Psoas muscle (tissue), 8 donors: ENCODE data around the gene MRPL50. TPM values are rescaled to one million over a fixed set of nuclear protein-coding genes. Genes with fewer than 3 reads are reported as not detected.
"Not testable (repeated sequence)": the region's sequence is repeated elsewhere in the genome, so short reads cannot be mapped to it uniquely, and the experiment has no call there.

ENCODE experiments used
- ATAC-seq, 4 donors: fragments of 200-7000 bp; cut with Tn5 transposase; one replicate each; pipeline ENCODE4 v1.9.1; 2020; ENCODE audit warnings: moderate library complexity in 3 of 4, mild to moderate bottlenecking in 2 of 4
- DNase-seq, 2 donors: peaks; one replicate each; pipeline ENCODE4 v3.0.0-alpha.2; 2020
- H3K27ac ChIP-seq: fragments of 200-600 bp; one replicate; pipeline ENCODE4 v1.8.0; 2022
- H3K27me3 ChIP-seq, 3 donors: fragments of 200-600 bp in 1 of 3; one replicate each; pipeline versions ENCODE4 v1.6.1 to v1.8.0; 2013 to 2022; ENCODE audit warnings: low read length in 2 of 3, mild to moderate bottlenecking in 2 of 3, moderate library complexity in 1 of 3; ENCODE audit not compliant: insufficient read depth in 3 of 3
- H3K36me3 ChIP-seq, 2 donors: fragments of 200-600 bp in 1 of 2; one replicate each; pipeline versions ENCODE4 v1.6.1 to v1.8.0; 2013 to 2022; ENCODE audit warnings: low read depth in 1 of 2, mild to moderate bottlenecking in 1 of 2, moderate library complexity in 1 of 2; ENCODE audit not compliant: insufficient read depth in 1 of 2
- H3K4me1 ChIP-seq: fragments of 200-600 bp; one replicate; pipeline ENCODE4 v1.8.0; 2022
- H3K4me3 ChIP-seq: fragments of 200-600 bp; one replicate; pipeline ENCODE4 v1.8.0; 2022; ENCODE audit warnings: mild to moderate bottlenecking
- H3K9me3 ChIP-seq: fragments of 200-600 bp; one replicate; pipeline ENCODE4 v1.8.0; 2022
- WGBS, 3 donors: extraction: QIAGEN DNeasy Blood & Tissue Kit; methylation state at CpG; one replicate each; pipeline versions ENCODE4 v1.1.6 to v1.1.7; 2013; 5-methylcytosine and 5-hydroxymethylcytosine counted together
- intact Hi-C, 2 donors: fragments of 100-400 bp; cut with DNase I; formaldehyde crosslinking; loops; one replicate each; pipeline versions ENCODE4 v1.11.0 to v1.14.2; 2022
- polyA plus RNA-seq, 3 donors: library from polyadenylated mRNA; stranded (reverse); fragments of 200-250 nt; gene quantifications; one replicate each; pipeline ENCODE4 v1.2.3, GENCODE V29; 2013
- total RNA-seq, 4 donors: library from RNA; stranded (reverse); fragmentation: NEBNext Ultra II Directional in 2 of 4; extraction: Animal tissue kit (Norgen Biotek cat#: 25700) in 2 of 4; gene quantifications; one replicate each; pipeline versions ENCODE4 v1.2.1 to v1.2.4, GENCODE V29; 2021 to 2023
- TF ChIP-seq, protein P1 (sequence below): fragments of 200-600 bp; IDR thresholded peaks from one replicate; pipeline ENCODE4 v1.8.0; 2022; ENCODE audit warnings: antibody characterized with exemption
- donor health status: healthy with polysubstance abuse.
- donor health status: DM: no; HTN: no; CAD: no; lungs with moderate emphysema.
- donor health status: Bipolar disorder and iron deficiency.
- donor health status: healthy.
- donor health status: DM: yes; HTN: yes; CAD: no.
- donor health status: DM: no; HTN: no; CAD: no.
- donor health status: DM: no; HTN: no; CAD: no.
- donor health status: DM: yes; HTN: yes; CAD: no.

Gene MRPL50
- total and polyA plus RNA-seq, 7 donors = 8.6 to 19.9 (median 12.9) TPM

DNA sequence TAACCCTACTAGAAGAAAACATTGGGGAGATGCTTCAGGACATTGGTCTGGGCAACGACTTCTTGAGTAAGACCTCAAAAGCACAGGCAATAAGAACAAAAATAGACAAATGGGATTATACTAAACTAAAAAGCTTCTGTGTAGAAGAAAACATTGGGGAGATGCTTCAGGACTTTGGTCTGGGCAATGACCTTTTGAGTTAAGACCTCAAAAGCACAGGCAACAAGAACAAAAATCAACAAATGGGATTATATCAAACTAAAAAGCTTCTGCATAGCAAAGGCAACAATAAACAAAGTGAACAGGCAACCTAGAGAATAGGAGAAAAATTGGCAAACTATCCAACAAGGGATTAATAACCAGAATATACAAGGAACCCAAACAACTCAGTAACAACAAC is 3.7 kb downstream of the MRPL50 start:
- H3K4me1 ChIP-seq = peaks cover 27% of the 10 kb centered on the region
- no peak overlapping the region for H3K4me3 ChIP-seq
- DNase-seq (no peak), ATAC-seq (no peak)
- H3K27ac ChIP-seq = no peak overlapping the region
- H3K27me3 ChIP-seq = no peaks in the 10 kb centered on the region
- intact Hi-C loops = loop anchor here in 1 of 2 donors (5.0 to 10.0 kb wide), 2 partner anchors 1042 to 1290 kb away; partner anchors contain the start of gene TEX10
- peaks cover 10% of the 10 kb centered on the region for H3K9me3 ChIP-seq
- 96 to 100% (median 97%) methylated on average over 1 of the region's 1 CpG for WGBS, 3 donors
- H3K36me3 ChIP-seq = peaks cover 0 to 12% of the 10 kb centered on the region in 2 donors
- TF ChIP-seq, protein P1, sequence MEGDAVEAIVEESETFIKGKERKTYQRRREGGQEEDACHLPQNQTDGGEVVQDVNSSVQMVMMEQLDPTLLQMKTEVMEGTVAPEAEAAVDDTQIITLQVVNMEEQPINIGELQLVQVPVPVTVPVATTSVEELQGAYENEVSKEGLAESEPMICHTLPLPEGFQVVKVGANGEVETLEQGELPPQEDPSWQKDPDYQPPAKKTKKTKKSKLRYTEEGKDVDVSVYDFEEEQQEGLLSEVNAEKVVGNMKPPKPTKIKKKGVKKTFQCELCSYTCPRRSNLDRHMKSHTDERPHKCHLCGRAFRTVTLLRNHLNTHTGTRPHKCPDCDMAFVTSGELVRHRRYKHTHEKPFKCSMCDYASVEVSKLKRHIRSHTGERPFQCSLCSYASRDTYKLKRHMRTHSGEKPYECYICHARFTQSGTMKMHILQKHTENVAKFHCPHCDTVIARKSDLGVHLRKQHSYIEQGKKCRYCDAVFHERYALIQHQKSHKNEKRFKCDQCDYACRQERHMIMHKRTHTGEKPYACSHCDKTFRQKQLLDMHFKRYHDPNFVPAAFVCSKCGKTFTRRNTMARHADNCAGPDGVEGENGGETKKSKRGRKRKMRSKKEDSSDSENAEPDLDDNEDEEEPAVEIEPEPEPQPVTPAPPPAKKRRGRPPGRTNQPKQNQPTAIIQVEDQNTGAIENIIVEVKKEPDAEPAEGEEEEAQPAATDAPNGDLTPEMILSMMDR = no peak

DNA sequence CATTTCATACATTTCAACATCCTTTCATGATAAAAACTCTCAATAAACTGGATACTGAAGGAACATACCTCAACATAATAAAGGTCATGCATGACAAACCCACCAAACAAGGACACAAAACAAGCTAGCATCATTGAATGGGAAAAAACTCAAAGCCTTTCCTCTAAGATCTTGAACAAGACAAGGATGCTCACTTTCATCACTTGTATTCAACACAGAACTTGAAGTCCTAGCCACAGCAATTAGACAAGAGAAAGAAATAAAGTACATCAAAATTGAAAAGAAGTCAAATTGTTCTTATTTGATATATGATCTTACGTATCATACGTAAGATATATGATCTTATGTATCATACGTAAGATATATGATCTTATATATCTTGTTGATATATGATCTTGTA is 5.3 kb downstream of the MRPL50 start:
- peaks cover 0 to 28% of the 10 kb centered on the region in 2 donors for H3K36me3 ChIP-seq
- DNase-seq = no peak

DNA sequence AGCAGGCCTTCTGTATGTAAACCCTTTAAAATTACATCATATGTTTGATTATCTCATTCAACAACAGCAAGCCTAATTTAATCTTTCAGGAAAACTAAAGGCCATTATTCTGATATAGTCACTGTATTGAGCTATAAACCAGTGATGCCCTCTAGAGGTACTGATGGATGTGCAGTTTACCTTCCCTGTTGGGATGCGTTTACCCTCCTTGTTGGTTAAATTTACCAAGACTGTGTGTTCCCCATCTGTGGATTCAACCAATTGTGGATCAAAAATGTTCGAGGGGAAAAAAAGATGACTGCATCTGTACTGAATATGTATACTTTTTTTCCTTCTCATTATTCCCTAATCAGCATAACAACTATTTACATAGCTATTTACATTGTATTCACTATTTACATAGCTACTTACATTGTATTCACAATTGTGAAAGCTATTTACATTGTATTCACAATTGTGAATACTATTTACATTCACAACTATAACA is 9.9 kb downstream of the MRPL50 start:
- H3K4me1 ChIP-seq = peaks cover 6% of the 10 kb centered on the region
- H3K27me3 ChIP-seq = no peaks in the 10 kb centered on the region
- WGBS, 3 donors = 84 to 92% (median 85%) methylated on average over 2 of the region's 2 CpGs
- peaks cover 0 to 30% of the 10 kb centered on the region in 2 donors for H3K36me3 ChIP-seq
- H3K4me3 ChIP-seq = no peak overlapping the region
- H3K27ac ChIP-seq = no peak overlapping the region
- H3K9me3 ChIP-seq = peaks cover 11% of the 10 kb centered on the region
- no peak for ATAC-seq
- DNase-seq = no peak
- TF ChIP-seq, protein P1 = no peak
- intact Hi-C loops = no loop called here

More for the DNA sequence above, 5.3 kb downstream of the MRPL50 start:
- TF ChIP-seq, protein P1 = no peak
- Histone ChIP-seq H3K9me3 (peaks cover 10% of the 10 kb centered on the region), H3K27me3 (no peaks in the 10 kb centered on the region), H3K4me1 (peaks cover 22% of the 10 kb centered on the region), H3K4me3 (no peak overlapping the region), H3K27ac (no peak overlapping the region)
- 99% methylated on average over 3 of the region's 3 CpGs for WGBS, 3 donors
- ATAC-seq = no peak
- intact Hi-C loops = loop anchor here in 1 of 2 donors (10.0 kb wide), 1 partner anchor 1288 kb away; no protein-coding TSS in a partner anchor

DNA sequence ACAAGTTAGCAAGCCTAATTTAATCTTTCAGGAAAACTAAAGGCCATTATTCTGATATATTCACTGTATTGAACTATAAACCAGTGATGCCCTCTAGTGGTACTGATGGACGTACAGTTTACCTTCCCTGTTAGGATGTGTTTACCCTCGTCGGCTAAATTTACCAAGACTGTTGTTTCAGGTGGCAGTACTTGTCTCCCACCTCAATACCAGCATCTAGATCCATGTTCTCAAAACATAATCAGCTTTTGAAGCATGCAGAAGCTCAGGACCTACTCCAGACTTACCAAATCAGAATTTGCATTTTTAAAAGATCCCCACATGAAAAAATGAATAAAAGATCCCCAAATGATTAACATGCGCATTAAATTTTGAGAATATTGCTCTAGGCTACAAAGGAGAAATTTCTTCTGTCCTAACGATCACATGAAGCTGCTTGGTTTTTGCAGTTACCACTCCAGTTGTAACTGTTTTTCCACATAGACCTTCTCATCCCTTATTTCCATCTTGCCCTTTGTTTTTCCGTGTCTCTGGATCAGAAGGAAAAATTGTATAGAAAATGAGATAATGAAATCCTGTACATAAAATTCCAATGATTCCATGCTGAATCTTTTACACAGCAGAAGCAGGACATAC is 10.4 kb downstream of the MRPL50 start:
- Histone ChIP-seq H3K36me3 (peaks cover 0 to 30% of the 10 kb centered on the region in 2 donors), H3K9me3 (peaks cover 6% of the 10 kb centered on the region), H3K27me3 (no peaks in the 10 kb centered on the region), H3K4me1 (peaks cover 6% of the 10 kb centered on the region), H3K4me3 (no peak overlapping the region), H3K27ac (no peak overlapping the region)
- intact Hi-C loops = no loop called here
- ATAC-seq (no peak), DNase-seq (no peak)
- 57 to 58% (median 57%) methylated on average over 6 of the region's 6 CpGs for WGBS, 3 donors
- TF ChIP-seq, protein P1 = peak; percentile 48

DNA sequence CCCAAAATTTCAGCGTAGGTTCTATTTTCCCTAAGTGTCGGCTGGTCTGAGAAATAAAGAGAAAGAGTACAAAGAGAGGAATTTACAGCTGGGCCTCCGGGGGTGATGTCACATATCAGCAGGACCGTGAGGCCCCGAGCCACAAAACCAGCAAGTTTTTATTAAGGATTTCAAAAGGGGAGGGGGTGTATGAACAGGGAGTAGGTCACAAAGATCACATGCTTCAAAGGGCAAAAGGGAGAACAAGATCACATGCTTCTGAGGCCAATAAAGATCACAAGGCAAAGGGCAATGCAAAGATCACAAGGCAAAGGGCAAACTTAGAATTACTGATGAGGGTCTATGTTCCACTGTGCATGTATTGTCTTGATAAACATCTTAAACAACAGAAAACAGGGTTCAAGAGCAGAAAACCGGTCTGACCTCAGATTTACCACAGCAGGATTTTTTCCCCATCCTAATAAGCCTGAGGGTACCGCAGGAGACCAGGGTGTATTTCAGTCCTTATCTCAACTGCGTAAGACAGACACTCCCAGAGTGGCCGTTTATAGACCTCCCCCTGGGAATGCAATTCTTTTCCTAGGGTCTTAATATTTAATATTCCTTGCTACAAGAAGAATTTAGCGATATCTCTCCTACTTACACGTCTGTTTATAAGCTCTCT is 13.4 kb downstream of the MRPL50 start, which contains the start of gene BAAT:
Gene BAAT (minus strand): TSS at position 134 of the 664 bp plus-strand sequence. CDS start 13,602 bp downstream, outside the sequence.
- H3K4me1 ChIP-seq, H3K9me3 ChIP-seq, ATAC-seq, H3K27ac ChIP-seq, H3K27me3 ChIP-seq, H3K4me3 ChIP-seq, intact Hi-C loops, DNase-seq: not testable (repeated sequence)
- WGBS, 3 donors = 86 to 89% (median 87%) methylated on average over 11 of the region's 11 CpGs
- H3K36me3 ChIP-seq = peaks cover 0 to 21% of the 10 kb centered on the region in 2 donors
